GM08714 (cell line): Measurements from ENCODE around the gene OIT3.
"Not testable (repeated sequence)": the region's sequence is repeated elsewhere in the genome, so short reads cannot be mapped to it uniquely, and the experiment has no call there.

Experiments used
- H3K4me3 ChIP-seq: fragments of 200-500 bp; sonication (Bioruptor generic); 2 replicates; pipeline ENCODE4 v1.5.1; 2014; ENCODE audit warnings: mild to moderate bottlenecking, low read length, inconsistent platforms
- ZNF274 ChIP-seq: IDR thresholded peaks from 2 replicates; pipeline ENCODE4 v1.6.1; 2012; ENCODE audit warnings: mild to moderate bottlenecking, low read depth, low read length

OIT3 gene

GRCh38 chr10:72886621-72887020 is 6.9 kb upstream of the OIT3 start:
- no peak for TF ChIP-seq ZNF274

DNA sequence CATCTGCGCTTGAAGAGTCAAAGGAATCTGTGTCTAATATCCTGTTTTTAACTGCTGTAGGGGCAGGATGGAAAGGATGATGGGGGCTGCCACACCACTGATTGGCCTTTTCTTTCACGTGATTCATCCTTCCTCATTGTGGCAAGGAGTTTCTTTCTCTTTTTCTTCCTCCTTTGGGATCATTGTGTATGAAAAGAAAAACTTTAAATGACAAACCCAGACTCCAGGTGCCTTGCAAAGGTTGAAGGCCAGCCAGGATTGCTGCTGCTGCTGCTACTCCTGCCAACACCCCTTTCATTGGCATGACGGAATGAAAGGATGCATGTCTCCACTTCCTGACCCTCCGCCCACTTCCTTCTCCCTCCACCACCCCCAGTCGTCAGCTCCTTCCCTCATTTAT is 6.5 kb upstream of the OIT3 start:
- H3K4me3 ChIP-seq = no peak overlapping the region
- no peak for TF ChIP-seq ZNF274

More at GRCh38 chr10:72886621-72887020, 6.9 kb upstream of the OIT3 start:
- H3K4me3 ChIP-seq = no peak overlapping the region

DNA sequence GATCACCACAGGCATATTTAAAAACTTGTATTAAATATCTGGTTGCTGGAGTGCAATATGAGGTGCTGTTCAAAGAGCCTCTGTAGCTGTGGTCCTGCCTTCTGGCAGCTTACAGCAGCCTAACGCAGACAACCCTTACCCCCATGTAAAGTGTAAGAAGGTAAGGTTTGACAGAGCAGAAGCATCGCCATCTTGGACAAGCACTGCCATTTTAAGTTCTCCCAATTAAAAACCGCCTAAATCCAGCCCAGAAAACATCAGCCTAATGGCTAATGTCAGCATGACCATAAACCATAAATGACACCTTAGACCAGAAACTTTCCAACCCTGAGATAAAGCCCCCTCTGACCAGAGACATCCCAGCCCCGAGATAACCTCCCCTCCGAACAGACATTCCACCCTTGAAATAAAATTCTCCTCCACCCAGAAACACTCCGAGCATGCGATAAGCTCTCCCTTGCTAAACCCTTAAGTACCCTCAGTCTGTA is 5.3 kb upstream of the OIT3 start:
- no peak overlapping the region for H3K4me3 ChIP-seq
- TF ChIP-seq ZNF274 = no peak

DNA sequence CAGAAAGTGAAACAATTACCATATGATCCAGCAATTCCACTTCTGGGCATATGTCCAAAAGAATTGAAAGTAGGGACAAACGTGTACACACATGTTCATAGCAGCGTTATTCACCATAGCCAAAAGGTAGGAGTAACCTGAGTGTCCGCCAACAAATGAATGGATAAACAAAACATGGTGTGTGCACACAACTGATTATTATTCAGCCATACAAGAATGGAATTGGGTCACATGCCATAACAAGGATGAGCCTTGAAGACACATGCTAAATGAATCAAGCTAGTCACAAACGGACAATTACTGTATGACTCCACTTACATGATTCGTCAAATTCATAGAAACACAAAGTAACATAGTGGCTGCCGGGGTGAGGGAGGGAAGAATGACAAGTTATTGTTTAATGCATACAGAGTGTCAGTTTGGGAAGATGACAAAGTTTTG is 4.1 kb upstream of the OIT3 start:
- no peak for TF ChIP-seq ZNF274
- no peak overlapping the region for H3K4me3 ChIP-seq

DNA sequence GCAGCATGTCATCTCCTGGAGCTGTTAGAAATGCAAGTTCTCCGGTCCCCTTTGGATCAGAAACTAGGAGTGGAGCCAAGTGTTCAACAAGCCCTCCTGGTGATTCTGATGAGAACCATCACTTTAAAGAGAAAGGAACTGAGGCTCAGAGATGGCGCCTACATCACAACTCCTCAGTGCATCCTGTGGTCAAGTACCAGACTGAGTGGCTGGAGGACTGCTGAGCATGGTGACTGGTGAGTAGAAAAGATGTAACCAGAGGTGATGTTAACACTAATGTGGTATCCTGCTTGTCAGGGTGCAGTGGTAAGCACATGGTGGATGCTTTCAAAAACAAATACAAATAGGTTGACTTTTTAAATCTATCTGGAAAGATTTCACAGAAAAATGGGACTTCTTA is 3.5 kb upstream of the OIT3 start:
- TF ChIP-seq ZNF274 = no peak
- H3K4me3 ChIP-seq = no peak overlapping the region

DNA sequence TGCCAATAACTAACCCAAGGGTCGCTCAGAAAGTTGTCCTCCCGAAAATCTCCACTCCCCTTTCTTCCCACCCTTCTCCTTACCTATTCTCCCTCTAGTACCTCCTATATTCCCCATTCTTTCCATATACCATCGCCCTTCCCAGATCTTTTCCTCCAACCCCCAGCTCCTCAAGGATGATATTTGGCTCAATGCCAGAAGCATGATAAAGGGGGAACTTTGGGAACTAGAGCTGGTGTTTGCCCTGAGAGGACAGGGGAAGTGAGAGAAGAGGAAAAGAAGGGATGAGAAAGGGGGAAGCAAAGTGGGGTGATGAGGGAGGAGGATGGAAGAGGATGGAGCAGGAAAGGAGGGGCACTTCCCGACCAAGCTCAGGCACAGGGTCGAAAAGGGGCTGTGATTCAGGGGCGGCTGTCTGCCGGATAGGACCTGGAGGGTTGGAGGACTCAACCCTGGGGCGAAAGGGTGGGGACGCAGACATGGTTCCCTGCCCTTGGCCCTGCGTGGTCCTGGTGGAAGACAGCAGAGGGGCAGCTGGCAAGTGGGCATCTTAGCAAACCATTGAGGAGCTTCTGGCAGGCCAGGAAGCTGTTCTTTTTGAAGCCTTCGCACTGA is 1.8 kb downstream of the OIT3 start:
- no peak overlapping the region for H3K4me3 ChIP-seq
- TF ChIP-seq ZNF274 = no peak

DNA sequence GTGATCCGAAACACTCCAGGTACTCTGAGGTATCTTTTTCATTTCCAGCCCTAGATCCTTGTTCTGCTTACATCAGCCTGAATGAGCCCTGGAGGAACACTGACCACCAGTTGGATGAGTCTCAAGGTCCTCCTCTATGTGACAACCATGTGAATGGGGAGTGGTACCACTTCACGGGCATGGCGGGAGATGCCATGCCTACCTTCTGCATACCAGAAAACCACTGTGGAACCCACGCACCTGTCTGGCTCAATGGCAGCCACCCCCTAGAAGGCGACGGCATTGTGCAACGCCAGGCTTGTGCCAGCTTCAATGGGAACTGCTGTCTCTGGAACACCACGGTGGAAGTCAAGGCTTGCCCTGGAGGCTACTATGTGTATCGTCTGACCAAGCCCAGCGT is 5.1 kb downstream of the OIT3 start:
- no peak overlapping the region for H3K4me3 ChIP-seq
- TF ChIP-seq ZNF274 = no peak

- H3K4me3 ChIP-seq = no peak overlapping the region
- TF ChIP-seq ZNF274 = no peak
Observed at GRCh38 chr10:72899545-72899944, 6.0 kb downstream of the OIT3 start.

GRCh38 chr10:72903941-72904446 is 10.5 kb downstream of the OIT3 start:
- H3K4me3 ChIP-seq = not testable (repeated sequence)

DNA sequence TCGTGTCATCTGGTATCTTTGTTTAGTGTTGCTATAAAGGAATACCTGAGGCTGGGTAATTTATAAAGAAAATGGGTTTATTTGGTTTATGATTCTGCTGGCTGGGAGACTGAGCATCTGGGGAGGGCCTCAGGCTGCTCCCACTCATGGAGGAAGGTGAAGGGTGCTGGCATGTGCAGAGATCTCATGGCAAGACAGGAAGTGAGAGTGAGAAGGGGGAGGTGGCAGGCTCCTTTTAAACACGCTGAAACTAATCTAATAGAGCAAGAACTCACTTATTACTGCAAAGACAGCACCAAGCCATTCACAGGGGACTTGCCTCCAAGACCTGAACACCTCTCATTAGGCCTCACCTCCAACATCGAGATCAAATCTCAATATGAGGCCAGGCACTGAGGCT is 11.3 kb downstream of the OIT3 start:
- TF ChIP-seq ZNF274 = no peak
- H3K4me3 ChIP-seq = no peak overlapping the region

DNA sequence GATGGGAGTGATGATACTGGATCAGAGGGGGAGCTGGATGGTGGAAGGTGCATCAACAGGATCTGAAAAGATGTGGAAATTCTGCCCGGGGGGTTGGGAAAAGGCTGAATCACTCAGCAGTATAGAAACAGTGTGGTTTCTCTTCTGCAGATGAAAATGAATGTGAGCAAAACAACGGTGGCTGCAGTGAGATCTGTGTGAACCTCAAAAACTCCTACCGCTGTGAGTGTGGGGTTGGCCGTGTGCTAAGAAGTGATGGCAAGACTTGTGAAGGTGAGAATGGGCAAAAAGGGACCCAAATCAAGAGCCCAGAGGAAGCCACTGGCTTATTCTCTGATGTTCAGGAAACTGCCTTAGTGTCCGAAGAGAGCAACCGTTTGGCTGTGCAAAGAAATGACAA is 12.9 kb downstream of the OIT3 start:
- no peak overlapping the region for H3K4me3 ChIP-seq
- no peak for TF ChIP-seq ZNF274

DNA sequence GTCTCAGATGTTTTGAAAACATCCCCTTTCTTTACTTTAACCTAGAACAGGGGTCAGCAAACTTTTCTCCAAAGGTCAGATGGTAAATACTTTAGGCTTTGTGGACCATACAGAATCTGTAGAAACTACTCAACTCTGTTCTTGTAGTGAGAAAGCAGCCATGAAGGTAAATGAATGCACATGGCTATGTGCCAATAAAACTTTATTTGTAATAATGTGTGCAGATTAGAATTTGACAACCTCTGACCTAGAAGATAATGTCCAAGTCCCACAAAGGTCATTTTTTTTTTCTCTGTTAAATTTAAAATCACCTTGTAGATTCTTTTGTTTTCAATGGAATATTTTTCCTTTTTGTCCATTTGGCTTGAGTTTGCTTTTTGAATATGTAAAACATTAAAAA is 17.2 kb downstream of the OIT3 start:
- H3K4me3 ChIP-seq = no peak overlapping the region
- no peak for TF ChIP-seq ZNF274

GRCh38 chr10:72911758-72912157 is 18.2 kb downstream of the OIT3 start:
- TF ChIP-seq ZNF274 = no peak
- no peak overlapping the region for H3K4me3 ChIP-seq

GRCh38 chr10:72912736-72913135 is 19.2 kb downstream of the OIT3 start:
- no peak overlapping the region for H3K4me3 ChIP-seq

GRCh38 chr10:72913287-72913686 is 19.7 kb downstream of the OIT3 start:
- no peak overlapping the region for H3K4me3 ChIP-seq

More at GRCh38 chr10:72912736-72913135, 19.2 kb downstream of the OIT3 start:
- no peak for TF ChIP-seq ZNF274

DNA sequence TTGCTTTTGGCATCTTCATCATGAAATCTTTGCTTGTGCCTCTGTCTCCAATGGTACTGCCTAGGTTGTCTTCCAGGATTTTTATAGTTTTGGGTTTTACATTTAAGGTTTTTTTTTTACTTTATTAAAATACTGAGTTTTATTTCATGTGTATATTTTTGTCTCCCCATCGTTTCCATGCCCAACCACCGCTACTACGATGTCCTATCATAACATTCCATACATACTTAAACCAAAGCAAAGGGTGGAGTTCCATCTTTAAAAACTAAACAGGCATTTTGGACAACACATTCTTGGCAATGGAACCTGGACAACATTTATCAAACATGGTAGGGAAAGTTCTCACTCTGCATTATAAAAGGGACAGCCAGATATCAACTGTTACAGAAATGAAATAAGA is 23.7 kb downstream of the OIT3 start:
- not testable (repeated sequence) for H3K4me3 ChIP-seq

More at GRCh38 chr10:72913287-72913686, 19.7 kb downstream of the OIT3 start:
- no peak for TF ChIP-seq ZNF274

- not testable (repeated sequence) for H3K4me3 ChIP-seq
Observed at GRCh38 chr10:72917803-72918332, 24.3 kb downstream of the OIT3 start.
